HG03460 (cell line): ENCODE data around the gene BMPER.
"Not testable (repeated sequence)": the region's sequence is repeated elsewhere in the genome, so short reads cannot be mapped to it uniquely, and the experiment has no call there.

ENCODE experiments used
- ATAC-seq: cut with Tn5 transposase; IDR thresholded peaks from one replicate; pipeline ENCODE4 v1.9.1; 2021; ENCODE audit not compliant: unreplicated experiment

BMPER gene

DNA sequence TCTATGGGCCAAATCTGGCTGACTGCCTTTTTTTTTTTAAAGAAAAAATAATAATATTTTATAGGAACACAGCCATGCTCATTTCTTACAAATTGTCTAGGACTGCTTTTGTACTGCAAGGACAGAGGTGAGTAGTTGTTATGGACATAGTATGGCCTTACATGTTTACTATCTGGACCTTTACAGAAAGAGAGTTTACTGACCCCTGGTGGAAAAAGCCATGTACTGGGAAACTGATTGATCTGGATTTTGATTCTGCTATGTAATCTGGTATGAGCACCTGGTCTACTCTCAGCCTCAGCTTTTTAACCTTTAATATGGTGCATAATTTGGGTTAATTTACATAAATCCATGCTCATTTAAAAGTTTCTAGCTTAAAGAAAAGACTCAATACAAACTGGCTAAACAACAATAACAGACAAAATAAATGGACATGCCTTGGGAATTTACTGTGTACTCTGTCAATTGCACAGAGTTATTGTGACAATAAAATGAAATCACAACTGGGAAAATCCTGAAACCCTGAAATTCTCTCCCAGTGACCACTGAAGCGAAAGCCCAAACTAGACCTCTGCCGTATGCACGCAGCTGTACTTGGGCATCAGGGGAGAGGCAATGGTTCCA, 260.7 kb downstream of the BMPER start:
- no peak for ATAC-seq

GRCh38 chr7:34168013-34168412, 262.7 kb downstream of the BMPER start:
- ATAC-seq: no peak

- not testable (repeated sequence) for ATAC-seq
Observed at GRCh38 chr7:34174688-34175616, 269.6 kb downstream of the BMPER start.

DNA sequence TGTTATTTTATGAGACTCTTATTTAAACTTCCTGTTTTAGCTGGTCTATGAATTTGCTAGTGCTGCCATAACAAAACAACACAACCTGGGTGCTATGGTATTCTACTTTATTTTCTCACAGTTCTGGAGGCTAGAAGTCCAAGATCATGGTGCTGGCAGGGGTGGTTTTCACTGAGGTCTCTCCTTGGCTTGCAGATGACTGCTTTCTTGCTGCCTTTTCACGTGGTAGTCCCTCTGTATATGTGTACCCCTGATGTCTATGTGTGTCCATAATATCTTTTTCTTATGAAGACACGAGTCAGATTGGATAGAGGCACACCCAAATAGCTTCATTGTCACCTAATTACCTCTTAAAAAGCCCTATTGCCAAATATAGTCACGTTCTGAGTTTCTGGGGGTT, 270.5 kb downstream of the BMPER start:
- no peak for ATAC-seq

DNA sequence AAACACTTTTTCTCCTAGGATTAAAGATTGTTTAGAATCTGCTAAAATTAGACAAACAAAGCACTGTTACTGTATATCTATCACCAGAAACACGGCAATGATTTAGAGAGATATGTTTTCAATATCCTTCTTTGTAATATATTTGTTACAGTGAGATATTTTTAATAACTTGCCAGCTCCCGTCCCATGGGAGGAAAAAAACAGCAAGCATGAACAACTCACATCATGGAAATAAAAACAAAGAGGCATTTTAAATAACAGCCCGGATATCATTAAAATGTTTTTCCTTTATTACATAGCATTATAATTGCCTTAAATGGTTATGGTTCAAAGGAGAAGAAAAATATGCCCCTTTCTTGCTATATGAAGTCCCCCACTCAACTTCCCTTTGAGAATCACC, 272.1 kb downstream of the BMPER start:
- no peak for ATAC-seq

DNA sequence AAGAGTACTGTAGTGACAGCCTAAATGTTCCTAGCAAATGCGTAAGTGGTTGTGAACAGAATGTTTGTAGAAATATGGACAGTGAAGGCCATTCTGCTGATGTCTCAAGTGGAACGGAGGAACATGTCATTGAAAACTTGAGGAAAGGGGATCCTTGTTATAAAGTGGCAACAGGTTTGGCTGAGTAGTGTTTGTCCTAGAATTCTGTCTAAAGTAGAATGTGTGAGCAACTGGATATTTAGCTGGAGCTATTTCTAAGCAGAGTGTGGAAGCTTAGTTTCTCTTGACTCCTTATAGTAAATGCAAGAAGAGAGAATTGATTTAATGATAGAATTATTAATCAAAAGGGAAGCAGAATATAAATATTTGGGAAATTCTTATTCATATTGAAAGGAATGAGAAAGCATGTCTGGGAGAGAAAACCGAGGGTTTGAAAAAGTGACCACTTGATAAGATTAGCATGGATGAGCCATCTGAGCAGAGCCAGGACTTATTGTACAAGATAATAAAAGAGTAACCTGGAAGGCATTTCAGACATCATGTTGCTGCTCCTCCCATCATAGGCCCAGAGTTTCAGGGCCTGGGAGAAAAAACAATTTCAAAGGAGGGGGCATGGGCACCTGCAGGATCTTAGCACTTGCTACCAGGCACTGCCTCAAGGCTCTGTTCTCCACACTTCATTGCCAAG, 276.1 kb downstream of the BMPER start:
- ATAC-seq: no peak

- ATAC-seq: no peak
Observed at GRCh38 chr7:34184466-34184865, 279.1 kb downstream of the BMPER start.

DNA sequence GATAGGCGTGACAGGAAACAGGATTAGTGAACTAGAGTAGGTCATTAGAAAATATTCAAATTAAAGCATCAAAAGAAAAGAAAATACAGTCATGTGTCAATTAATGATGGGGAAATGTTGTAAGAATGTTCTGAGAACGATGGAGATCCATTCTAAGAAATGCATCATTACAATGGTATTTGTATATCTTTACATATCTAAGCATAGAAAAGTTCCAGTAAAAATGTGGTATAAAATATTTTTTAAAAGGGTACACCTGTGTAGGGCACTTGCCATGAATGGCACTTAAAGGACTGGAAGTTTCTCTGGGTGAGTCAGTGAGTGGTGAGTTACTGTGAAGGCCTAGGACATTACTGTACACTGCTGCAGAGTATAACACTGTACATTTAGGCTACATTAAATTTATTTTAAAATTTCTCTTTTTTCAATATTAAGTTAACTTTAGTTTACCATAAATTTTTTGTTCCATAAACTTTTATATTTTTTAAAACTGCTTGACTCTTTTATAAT, 282.5 kb downstream of the BMPER start:
- no peak for ATAC-seq

DNA sequence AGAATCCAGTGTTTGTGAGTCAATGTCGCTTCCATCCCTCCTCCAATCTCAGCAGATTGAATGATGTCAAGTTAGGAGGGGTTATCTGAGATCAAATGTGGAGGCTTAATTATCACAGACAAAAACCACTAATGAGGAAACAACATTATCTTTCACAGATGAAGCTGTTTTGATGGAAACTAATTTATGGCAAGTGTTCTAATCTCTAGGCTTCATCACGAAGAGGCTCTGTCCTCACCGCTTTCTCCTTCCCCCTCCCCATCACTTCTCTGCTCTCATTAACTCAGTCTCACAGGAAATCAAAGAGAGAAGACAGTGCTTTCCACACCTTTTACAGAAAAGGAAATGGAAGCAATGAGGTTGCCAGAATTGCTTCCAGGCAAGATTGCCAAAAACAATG, 283.7 kb downstream of the BMPER start:
- ATAC-seq: no peak

DNA sequence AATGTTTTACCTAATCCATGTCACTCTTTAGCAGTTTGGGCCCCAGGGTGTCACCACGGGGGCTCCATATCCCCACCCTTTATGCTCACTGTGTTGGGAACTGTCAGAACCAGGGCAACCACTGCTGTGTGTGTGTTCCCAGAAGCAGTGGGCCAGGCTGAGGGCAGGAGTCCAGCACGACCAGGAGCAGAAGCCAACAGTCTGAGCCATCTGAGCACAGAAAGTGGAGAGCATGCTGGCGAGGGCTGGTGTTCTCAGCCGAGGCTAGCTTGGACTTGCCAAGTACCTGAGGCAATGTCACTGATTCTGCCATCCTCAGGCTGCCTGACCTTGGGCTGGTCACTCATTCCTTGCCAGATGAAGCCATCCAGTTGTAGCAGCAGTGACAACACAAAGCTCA, 285.0 kb downstream of the BMPER start:
- ATAC-seq: no peak

- ATAC-seq: no peak
Observed at GRCh38 chr7:34191162-34191561, 285.8 kb downstream of the BMPER start.

DNA sequence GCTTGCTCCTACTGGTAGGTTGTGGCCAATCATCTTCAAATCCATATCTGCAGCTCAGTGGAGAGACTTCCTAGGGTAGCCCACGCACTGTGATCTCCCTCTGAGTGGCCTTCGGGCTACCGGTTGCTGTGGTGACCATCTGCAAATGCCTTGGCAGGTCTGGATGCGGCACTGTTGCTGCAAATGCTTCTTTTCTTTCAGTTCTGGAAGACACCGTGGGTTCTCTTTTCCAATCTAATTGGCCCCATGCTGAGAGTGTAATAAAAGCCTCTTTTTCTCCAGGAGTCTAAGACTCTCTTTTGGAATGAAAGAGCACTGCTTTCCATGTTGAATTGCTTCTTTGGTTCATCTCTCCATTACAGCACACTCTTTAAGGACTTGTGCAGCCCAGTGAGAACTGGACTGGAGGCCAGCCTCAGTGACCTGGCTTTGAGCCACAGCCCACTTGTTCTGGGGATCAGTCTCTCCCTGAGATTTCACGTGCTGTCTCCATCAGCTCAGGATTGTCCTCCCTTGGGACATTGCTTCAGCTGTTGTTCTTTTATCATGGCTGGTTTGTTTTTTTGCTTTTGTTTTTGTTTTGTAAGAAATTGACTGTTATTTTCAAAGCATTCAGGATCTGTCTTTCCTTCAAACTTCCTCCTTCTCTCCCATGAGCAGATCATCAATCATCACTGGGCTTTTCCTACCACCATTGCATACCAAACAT, 286.6 kb downstream of the BMPER start:
- ATAC-seq: no peak

- no peak for ATAC-seq
Observed at GRCh38 chr7:34192906-34193305, 287.6 kb downstream of the BMPER start.

DNA sequence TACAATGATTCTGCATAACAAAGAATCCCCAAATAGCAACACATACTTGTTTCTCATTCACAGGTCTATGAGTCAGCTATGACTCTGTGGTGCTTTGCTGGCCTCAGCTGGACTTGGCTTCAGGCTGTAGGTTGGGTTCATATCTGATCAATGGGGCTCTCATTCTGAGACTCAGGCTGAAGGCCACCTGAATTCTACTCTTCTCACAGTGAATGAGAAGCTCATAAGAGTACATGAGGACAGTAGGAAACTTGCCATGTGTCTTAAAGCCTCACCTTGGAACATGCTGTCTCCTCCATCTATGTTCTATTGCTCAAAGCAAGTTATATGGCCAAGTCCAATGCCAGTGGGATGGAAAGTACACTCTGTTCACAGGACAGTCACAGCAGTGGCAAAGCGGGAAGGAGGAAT, 292.9 kb downstream of the BMPER start:
- no peak for ATAC-seq
